Stimulated activated CD4-positive, alpha-beta T cell treated with anti-CD3 and anti-CD28 coated beads, Interleukin-1b, Interleukin-23, amount 100 ng/mL, for 48 hours (primary cell): ENCODE data around the gene MYO1C.
"Not testable (repeated sequence)": the region's sequence is repeated elsewhere in the genome, so short reads cannot be mapped to it uniquely, and the experiment has no call there.

Experiments
- DNase-seq: peaks from one replicate; pipeline ENCODE4 v3.0.0-alpha.2; 2020

The MYO1C gene

DNA sequence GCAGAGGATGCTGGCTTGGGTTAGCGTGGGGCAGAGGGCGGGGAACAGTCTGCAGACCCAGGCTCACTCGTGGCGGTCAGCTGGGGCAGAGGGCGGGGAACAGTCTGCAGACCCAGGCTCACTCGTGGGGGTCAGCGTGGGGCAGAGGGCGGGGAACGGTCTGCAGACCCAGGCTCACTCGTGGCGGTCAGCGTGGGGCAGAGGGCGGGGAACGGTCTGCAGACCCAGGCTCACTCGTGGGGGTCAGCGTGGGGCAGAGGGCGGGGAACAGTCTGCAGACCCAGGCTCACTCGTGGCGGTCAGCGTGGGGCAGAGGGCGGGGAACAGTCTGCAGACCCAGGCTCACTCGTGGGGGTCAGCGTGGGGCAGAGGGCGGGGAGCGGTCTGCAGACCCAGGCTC is 16.2 kb upstream of the MYO1C start:
- not testable (repeated sequence) for DNase-seq

DNA sequence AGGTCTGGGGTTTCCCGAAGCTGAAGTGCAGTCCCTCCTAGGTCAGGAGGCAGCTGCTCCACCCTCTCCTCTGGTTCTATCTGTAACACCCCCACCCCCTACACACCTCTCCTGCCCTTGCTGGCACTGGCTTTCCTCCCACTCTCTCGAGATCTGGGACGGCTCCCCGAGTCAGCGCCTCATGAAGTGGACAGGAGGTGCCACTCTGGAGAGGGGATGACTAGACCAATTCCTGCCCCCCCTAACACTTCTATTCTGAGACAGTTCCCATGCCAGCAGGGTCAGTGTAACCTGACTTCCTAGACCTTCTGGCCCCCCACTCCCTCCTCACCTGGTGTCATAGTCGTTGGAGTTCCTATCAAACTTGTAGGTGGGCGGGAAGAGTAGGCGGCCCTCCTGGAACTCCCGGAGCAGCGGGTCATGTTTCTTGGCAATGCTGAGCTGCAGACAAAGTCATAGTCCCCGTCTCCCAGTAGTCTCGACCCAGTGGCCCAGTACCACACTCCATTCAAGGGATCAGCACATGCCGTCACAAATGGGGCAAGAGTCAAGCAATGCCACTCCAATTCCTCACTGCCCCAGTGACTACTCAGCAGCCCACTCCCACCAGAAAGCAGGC is 14.3 kb upstream of the MYO1C start:
- no peak for DNase-seq

DNA sequence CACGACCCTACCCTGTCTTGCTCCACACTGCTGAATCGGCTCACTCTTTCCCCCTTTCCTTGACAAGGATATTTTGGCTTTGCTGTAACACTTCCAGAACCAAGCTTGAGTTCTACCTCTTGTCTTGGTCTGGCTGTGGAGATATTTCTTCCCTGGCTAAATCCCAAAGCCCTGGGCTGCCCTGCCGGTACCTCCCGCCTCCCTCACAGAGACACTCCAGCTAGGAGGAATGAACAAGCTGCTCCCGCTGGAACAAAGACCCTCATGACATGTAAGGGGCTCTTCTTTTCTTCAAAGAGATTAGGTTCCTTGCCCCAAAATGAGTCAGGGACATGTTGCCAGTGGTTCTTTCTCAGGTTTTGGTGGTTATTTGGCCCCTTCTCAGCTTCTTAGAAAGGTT is 13.1 kb upstream of the MYO1C start:
- DNase-seq, result no peak

- DNase-seq, result no peak
These were observed 12.4 kb upstream of the MYO1C start for GRCh38 chr17:1504866-1505265.

- DNase-seq, result no peak
These were observed 11.2 kb upstream of the MYO1C start for GRCh38 chr17:1503699-1504098.

DNA sequence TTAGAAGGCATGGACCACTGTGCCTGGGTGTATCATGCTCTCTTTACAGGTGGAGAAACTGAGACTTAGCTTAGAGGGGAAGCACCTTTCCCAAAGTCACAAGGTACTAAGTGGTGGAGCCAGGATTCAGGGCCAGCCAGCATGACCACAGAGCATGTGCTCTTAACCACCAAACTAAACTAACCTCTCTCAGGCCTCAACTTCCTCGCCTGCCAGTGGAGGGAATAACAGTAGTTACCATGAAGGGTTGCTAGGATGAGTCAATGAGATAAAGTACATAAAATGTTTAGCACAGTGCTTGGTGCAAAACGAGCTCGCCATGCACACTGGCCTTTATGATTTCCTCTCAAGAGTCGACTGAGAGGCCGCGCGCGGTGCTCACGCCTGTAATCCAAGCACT is 6.4 kb upstream of the MYO1C start:
- DNase-seq, result no peak

- DNase-seq, result no peak
These were observed 5.7 kb upstream of the MYO1C start for GRCh38 chr17:1498233-1498632.

DNA sequence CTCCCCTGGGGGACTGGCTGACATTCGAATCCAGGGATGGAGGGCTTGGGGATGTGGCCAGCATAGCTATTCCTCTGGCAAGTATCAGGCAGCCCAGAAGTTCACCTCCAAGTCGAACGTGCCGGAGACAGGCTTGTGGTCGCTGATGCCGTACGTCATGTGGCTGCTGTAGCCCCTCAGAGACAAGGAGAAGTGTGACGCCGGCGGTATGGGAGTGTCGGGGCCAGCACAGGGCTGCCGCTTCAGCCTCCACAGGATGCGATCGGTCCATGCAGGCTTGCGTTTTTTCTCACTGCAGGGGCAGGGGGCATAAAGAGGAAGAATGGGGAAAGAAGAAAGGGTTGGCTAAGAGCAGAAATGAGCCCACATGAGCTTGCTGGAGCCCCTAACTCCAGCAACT is 5.3 kb upstream of the MYO1C start:
- no peak for DNase-seq

- no peak for DNase-seq
These were observed 4.4 kb upstream of the MYO1C start for GRCh38 chr17:1496869-1497268.

- no peak for DNase-seq
These were observed 2.9 kb upstream of the MYO1C start for GRCh38 chr17:1495265-1495989.

- DNase-seq, result no peak
These were observed 2.3 kb upstream of the MYO1C start for GRCh38 chr17:1494736-1495253.

DNA sequence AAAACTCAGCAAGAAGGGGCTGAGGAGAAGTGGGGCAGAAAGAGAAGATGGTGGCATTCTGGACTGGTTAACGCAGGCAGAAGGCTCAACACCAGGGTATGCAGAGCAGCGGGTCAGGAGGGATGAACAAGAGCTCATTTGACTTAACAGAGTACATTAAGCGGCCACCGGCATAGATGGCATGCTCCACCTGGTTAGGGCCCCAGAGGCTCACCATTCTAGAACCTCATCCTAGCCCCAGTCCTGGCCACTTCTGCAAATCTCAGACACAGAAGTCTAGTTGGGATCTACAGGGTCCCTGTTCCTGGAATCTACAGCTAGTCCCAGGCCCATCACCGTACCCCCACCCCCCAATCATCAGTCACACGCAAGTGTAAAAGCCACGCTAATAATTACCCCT is 1.7 kb upstream of the MYO1C start:
- DNase-seq, result no peak

DNA sequence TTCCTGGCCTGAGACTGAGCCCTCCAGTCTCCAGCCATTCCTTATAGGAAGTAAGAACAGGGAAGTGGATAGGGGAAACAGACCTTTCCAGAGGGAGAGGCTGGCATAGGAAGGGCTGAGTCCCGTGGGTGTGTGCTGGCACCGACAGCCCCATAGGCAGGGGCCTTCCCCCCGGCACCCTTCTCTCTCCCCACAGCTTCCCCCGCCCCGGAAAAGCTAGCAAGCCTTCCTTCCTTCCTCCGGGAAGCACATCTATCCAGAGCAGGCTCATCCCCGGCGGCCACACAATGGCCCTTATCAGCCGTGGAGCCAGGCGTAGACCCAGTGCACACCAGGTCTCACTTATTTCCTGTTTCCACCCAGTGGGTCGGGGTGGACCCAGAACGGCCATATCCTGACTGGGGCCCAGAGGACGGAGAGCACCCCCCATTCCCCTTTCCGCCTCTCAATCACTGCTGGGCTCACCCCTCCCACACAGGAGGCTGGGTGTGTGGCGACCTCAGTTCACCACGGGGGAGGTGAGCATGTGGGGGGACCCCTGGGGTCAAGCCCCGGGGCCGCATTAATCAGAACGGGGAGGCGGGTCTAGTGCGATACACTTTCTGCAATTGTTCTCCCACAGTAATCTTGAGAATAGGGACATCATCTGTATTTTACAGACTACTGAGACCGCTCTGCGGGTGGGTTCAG is 950 bp upstream of the MYO1C start:
- no peak for DNase-seq

- no peak for DNase-seq
These were observed 840 bp downstream of the MYO1C start for GRCh38 chr17:1491443-1492248.

DNA sequence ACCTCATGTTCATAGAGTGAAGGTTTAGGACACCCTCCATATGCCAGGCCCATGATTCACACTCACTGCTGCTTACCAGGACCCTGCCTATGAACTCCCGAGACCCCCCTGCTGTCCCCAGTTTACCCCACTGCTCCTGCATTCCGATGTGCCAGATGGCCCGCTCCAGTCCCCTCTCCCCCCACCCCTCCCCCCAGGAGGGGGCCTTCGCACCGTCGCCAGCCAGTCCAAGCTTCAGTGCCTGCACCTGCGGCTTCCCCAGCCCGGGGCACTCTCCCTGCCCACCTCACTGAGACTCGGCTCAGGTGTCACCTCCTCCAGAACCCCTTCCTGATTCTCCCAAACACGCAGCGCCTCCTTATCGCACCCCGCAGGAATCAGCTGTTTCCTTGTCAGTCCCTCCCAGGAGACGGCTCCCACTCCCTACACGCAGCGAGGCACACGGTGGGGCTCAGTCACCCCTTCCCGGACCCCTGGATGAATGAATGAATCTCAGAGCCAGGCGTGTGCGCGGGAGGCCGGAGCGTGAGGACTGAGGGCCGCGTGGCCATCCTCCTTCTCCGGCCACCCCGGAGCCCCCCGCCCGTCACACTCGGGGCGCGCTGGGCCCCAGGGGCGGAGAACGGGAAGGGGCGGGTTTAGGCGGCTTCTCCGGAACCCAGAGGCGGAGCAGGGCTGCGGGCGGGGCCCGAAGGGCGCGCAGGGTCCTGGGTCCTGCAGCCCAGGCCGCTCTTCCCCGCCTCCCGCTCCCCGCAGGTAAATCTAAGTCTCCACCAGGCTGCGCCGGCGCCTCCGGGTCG is 1.6 kb downstream of the MYO1C start:
- DNase-seq, result peak; percentile 56

- no peak for DNase-seq
These were observed 3.6 kb downstream of the MYO1C start for GRCh38 chr17:1488826-1489270.

DNA sequence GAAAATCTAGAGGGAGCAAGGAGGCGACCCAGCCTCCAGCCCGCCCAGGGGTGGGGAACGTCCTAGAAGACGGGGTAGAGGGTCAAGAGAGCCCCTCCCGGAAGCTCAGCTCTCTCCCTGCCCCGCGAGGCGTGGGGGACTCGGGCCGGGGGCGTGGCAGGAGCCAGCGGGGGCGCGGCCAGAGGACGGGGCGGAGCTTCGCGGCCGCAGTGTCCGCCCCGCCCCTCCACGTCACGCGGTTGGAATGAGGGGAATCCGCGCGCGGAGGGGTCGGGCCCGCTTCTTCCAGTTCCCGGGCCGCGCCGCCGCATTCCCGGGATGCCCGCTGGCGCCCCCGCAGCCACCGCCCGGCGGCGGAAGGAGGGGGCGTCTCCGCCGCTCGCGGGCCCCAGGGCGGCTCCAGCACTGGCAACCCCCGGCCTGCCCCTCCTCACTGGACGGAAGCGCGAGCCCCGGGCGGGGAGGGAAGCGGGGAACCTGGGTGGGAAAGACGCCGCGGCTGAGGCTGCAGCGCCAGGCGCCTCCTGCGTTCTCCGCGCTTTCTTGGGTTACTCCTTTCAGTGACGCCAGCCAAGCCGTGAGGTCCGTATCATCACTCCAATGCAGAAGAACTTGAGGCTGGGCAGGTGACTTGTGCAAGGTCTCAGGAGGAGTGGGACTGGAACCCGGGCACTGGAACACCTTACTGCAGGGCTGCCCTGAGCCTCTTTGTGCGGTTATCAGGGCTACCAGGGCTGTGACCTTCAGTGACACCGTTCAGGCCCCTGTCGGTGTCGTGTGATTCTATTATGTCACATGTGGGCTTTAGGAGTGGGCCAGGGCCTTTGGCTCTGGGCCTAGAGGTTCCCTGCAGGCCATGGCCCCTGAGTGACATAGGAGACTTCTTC is 4.3 kb downstream of the MYO1C start:
- DNase-seq, result peak; percentile 49

DNA sequence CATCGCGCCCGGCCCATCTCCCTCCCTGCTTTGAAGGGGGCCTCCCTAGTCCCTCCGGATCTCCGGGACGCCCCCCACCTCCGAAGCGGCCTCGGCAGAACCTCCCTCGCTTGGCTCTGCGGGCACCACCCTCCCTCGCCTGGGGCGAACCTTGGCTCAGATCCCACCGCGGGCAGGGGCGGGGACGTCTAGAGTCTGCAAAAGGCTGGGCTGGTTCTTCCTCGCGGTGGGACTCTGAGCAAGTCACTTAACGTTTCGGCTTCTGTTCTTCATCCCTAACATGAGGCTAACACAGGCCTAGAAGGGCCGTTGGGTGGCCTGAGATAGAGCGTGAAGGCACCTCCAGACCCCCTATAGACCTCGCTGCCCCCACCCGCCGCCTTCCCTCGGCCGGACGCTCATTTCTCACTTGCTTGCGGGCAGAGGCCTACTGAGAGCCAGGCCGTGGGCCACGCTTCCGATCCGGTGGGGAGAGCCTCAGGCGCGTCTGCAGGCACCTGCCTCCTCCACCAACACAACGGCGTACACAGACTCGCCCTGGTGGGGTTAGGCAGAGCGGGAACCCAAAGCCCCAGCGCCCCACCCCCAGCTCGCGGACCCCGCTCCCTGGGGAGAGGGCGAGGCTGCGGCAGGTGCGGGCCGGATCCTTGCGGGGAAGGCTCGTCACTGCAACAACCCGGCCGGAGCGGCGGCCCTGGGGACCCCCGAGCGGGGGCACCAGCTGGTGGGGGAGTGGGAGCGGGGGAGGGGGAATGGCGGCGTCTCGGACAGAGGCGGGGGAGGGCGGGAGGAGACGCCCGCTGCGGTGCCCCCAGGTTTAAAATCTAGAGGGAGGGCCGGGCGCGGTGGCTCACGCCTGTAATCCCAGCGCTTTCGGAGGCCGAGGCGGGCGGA is 5.4 kb downstream of the MYO1C start:
- DNase-seq, result peak; percentile 81

- DNase-seq, result peak; percentile 54
These were observed 6.8 kb downstream of the MYO1C start for GRCh38 chr17:1485423-1486376.
